HepG2 (cell line): Measurements from ENCODE around the gene HS6ST1. TPM values are rescaled to one million over a fixed set of nuclear protein-coding genes. Genes with fewer than 3 reads are reported as not detected.

Experiments used
- CENPT ChIP-seq: sonication (generic); formaldehyde crosslinking; IDR thresholded peaks from 2 replicates; pipeline ENCODE4 v1.8.0; 2022; ENCODE audit warnings: low read depth, mild to moderate bottlenecking, moderate library complexity, missing genetic modification reagents
- FOXA1 ChIP-seq, 2 experiments: fragments of 450-650 bp in 1 of 2; sonication (generic) in 1 of 2; formaldehyde crosslinking in 1 of 2; IDR thresholded peaks; 2 replicates each; pipeline versions ENCODE4 v1.4.0 to v1.6.1; 2016 to 2020; ENCODE audit warnings: missing genetic modification reagents in 1 of 2
- FOXK1 ChIP-seq: sonication (generic); formaldehyde crosslinking; IDR thresholded peaks from 2 replicates; pipeline ENCODE4 v1.4.0; 2020; ENCODE audit warnings: low read depth, missing genetic modification reagents, borderline replicate concordance
- MIER3 ChIP-seq: IDR thresholded peaks from 2 replicates; pipeline ENCODE4 v1.6.1; 2016; ENCODE audit warnings: missing compliant biosample characterization, borderline replicate concordance
- MXD1 ChIP-seq: sonication (generic); formaldehyde crosslinking; IDR thresholded peaks from 2 replicates; pipeline ENCODE4 v1.4.0; 2020; ENCODE audit warnings: mild to moderate bottlenecking, missing genetic modification reagents
- PLSCR1 ChIP-seq: sonication (generic); formaldehyde crosslinking; IDR thresholded peaks from 2 replicates; pipeline ENCODE4 v1.5.0; 2020; ENCODE audit warnings: missing genetic modification reagents, mild to moderate bottlenecking, borderline replicate concordance
- SKIL ChIP-seq: sonication (generic); formaldehyde crosslinking; IDR thresholded peaks from 2 replicates; pipeline ENCODE4 v1.8.0; 2022; ENCODE audit warnings: missing genetic modification reagents, mild to moderate bottlenecking, moderate library complexity, borderline replicate concordance
- STAG1 ChIP-seq: sonication (generic); formaldehyde crosslinking; IDR thresholded peaks from 2 replicates; pipeline ENCODE4 v1.4.0; 2020; ENCODE audit warnings: missing genetic modification reagents
- ZBTB7B ChIP-seq: sonication (generic); formaldehyde crosslinking; IDR thresholded peaks from 2 replicates; pipeline ENCODE4 v1.4.0; 2020; ENCODE audit warnings: missing genetic modification reagents
- ZFP1 ChIP-seq: IDR thresholded peaks from 2 replicates; pipeline ENCODE4 v1.6.1; 2016
- ZFP37 ChIP-seq: sonication (generic); formaldehyde crosslinking; IDR thresholded peaks from 2 replicates; pipeline ENCODE4 v1.4.0; 2020; ENCODE audit warnings: missing genetic modification reagents, borderline replicate concordance
- ZSCAN5A ChIP-seq: sonication (generic); formaldehyde crosslinking; IDR thresholded peaks from 2 replicates; pipeline ENCODE4 v1.8.0; 2022; ENCODE audit warnings: mild to moderate bottlenecking, missing genetic modification reagents, borderline replicate concordance
- polyA plus RNA-seq, 8 experiments: library from polyadenylated mRNA; depleted of rRNA in 3 of 8; stranded (reverse) in 7 of 8; unstranded in 1 of 8; fragments of >200 nt; fragmentation: Illumina TruSeq in 4 of 8; extraction: Trizol in 4 of 8; gene quantifications; 2 replicates each; pipeline versions ENCODE4 v1.2.1 to v1.2.3, GENCODE V29; 2011 to 2016; ENCODE audit warnings: low read depth in 4 of 8, missing spikeins in 1 of 8, mixed read lengths in 1 of 8; ENCODE audit not compliant: insufficient read depth in 1 of 8
- total RNA-seq, 5 experiments: library from RNA; depleted of rRNA; stranded (reverse); fragments of >200 nt; fragmentation: Illumina TruSeq; extraction: Trizol; gene quantifications; 2 replicates each; pipeline ENCODE4 v1.2.3, GENCODE V29; 2016; ENCODE audit warnings: low read depth in 1 of 5
- TF ChIP-seq, protein P1 (sequence below): sonication (generic); formaldehyde crosslinking; IDR thresholded peaks from 2 replicates; pipeline ENCODE4 v1.5.0; 2020; ENCODE audit warnings: mild to moderate bottlenecking, missing genetic modification reagents
- TF ChIP-seq, protein P2 (sequence below): sonication (generic); formaldehyde crosslinking; IDR thresholded peaks from 2 replicates; pipeline ENCODE4 v1.4.0; 2020; ENCODE audit warnings: missing genetic modification reagents, borderline replicate concordance

HS6ST1 gene
- total and polyA plus RNA-seq, 2 of the 13 experiments (the other 11 are each of a cell fraction or from before 2014, with no cell fraction given), result 34.5 to 84.6 TPM

- TF ChIP-seq, protein P1, sequence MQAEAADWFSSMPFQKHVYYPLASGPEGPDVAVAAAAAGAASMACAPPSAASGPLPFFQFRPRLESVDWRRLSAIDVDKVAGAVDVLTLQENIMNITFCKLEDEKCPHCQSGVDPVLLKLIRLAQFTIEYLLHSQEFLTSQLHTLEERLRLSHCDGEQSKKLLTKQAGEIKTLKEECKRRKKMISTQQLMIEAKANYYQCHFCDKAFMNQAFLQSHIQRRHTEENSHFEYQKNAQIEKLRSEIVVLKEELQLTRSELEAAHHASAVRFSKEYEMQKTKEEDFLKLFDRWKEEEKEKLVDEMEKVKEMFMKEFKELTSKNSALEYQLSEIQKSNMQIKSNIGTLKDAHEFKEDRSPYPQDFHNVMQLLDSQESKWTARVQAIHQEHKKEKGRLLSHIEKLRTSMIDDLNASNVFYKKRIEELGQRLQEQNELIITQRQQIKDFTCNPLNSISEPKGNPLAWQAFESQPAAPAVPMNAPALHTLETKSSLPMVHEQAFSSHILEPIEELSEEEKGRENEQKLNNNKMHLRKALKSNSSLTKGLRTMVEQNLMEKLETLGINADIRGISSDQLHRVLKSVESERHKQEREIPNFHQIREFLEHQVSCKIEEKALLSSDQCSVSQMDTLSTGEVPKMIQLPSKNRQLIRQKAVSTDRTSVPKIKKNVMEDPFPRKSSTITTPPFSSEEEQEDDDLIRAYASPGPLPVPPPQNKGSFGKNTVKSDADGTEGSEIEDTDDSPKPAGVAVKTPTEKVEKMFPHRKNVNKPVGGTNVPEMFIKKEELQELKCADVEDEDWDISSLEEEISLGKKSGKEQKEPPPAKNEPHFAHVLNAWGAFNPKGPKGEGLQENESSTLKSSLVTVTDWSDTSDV (CRISPR knock-in tag), result 0 out of 2 replicates have a peak, but pooled peaks have one; percentile 64
- TF ChIP-seq FOXK1 (CRISPR knock-in tag) (no peak), FOXA1 (IDR thresholded peaks at IDR 0.05) (no peak), FOXA1 (CRISPR knock-in tag; IDR thresholded peaks at IDR 0.05) (no peak), SKIL (CRISPR knock-in tag) (no peak; the same call in 1 of the 2 replicates), ZSCAN5A (CRISPR knock-in tag) (no peak), MIER3 (CRISPR knock-in tag) (no peak), PLSCR1 (no peak), ZFP1 (CRISPR knock-in tag) (no peak), MXD1 (CRISPR knock-in tag) (no peak), ZFP37 (CRISPR knock-in tag) (no peak), STAG1 (CRISPR knock-in tag) (no peak), CENPT (CRISPR knock-in tag) (no peak), ZBTB7B (no peak)
- TF ChIP-seq, protein P2, sequence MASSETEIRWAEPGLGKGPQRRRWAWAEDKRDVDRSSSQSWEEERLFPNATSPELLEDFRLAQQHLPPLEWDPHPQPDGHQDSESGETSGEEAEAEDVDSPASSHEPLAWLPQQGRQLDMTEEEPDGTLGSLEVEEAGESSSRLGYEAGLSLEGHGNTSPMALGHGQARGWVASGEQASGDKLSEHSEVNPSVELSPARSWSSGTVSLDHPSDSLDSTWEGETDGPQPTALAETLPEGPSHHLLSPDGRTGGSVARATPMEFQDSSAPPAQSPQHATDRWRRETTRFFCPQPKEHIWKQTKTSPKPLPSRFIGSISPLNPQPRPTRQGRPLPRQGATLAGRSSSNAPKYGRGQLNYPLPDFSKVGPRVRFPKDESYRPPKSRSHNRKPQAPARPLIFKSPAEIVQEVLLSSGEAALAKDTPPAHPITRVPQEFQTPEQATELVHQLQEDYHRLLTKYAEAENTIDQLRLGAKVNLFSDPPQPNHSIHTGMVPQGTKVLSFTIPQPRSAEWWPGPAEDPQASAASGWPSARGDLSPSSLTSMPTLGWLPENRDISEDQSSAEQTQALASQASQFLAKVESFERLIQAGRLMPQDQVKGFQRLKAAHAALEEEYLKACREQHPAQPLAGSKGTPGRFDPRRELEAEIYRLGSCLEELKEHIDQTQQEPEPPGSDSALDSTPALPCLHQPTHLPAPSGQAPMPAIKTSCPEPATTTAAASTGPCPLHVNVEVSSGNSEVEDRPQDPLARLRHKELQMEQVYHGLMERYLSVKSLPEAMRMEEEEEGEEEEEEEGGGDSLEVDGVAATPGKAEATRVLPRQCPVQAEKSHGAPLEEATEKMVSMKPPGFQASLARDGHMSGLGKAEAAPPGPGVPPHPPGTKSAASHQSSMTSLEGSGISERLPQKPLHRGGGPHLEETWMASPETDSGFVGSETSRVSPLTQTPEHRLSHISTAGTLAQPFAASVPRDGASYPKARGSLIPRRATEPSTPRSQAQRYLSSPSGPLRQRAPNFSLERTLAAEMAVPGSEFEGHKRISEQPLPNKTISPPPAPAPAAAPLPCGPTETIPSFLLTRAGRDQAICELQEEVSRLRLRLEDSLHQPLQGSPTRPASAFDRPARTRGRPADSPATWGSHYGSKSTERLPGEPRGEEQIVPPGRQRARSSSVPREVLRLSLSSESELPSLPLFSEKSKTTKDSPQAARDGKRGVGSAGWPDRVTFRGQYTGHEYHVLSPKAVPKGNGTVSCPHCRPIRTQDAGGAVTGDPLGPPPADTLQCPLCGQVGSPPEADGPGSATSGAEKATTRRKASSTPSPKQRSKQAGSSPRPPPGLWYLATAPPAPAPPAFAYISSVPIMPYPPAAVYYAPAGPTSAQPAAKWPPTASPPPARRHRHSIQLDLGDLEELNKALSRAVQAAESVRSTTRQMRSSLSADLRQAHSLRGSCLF (CRISPR knock-in tag), result no peak
Observed at GRCh38 chr2:128305555-128306080, 13.1 kb downstream of the HS6ST1 start (continued).
